ENCODE results near the gene TUBB4B. TPM values are rescaled to one million over a fixed set of nuclear protein-coding genes. Genes with fewer than 3 reads are reported as not detected.

Gene TUBB4B
- 192 TPM for total RNA-seq (ENCODE audit: unreplicated experiment)
- long read RNA-seq, transcript TUBB4B-201 (4 exons, 1,637 nt) = major isoform, 231 of 238 reads
- long read RNA-seq, partial matches to known transcripts = 7 of 238 reads
- long read RNA-seq, other reads (novel, unspliced or antisense) = 0 of 238 reads

- H3K36me3 Mint-ChIP-seq (ENCODE audit: unreplicated experiment) = no peaks in the 10 kb centered on the region
- peak within 1 kb of the TSS; percentile 89 for H3K4me3 Mint-ChIP-seq (ENCODE audit: unreplicated experiment)
- peaks cover 5% of the 10 kb centered on the region for H3K9me3 Mint-ChIP-seq (ENCODE audit: unreplicated experiment)
- H3K27ac Mint-ChIP-seq (ENCODE audit: unreplicated experiment) = peak within 1 kb of the TSS; percentile 91
- TF ChIP-seq CTCF (IDR thresholded peaks at IDR 0.05; ENCODE audit: partially characterized antibody, unreplicated experiment) = no peak
- peaks cover 15% of the 10 kb centered on the region for H3K27me3 Mint-ChIP-seq (ENCODE audit: unreplicated experiment)
- H3K4me1 Mint-ChIP-seq (ENCODE audit: low read depth, unreplicated experiment) = peaks cover 16% of the 10 kb centered on the region
- DNase-seq = peak; percentile 95
Observed at GRCh38 chr9:137240841-137241489, at the start of gene TUBB4B. TUBB4B (plus strand) TSS chr9:137241287; CDS start chr9:137241361, 74 bp downstream.

GRCh38 chr9:137191691-137192447, 49.2 kb upstream of the TUBB4B start:
- Mint-ChIP-seq H3K9me3 (ENCODE audit: unreplicated experiment) (peaks cover 10% of the 10 kb centered on the region), H3K4me3 (ENCODE audit: unreplicated experiment) (no peak overlapping the region), H3K36me3 (ENCODE audit: unreplicated experiment) (no peaks in the 10 kb centered on the region), H3K27me3 (ENCODE audit: unreplicated experiment) (peaks cover 2% of the 10 kb centered on the region), H3K4me1 (ENCODE audit: low read depth, unreplicated experiment) (peaks cover 4% of the 10 kb centered on the region), H3K27ac (ENCODE audit: unreplicated experiment) (no peak overlapping the region)
- TF ChIP-seq CTCF (IDR thresholded peaks at IDR 0.05; ENCODE audit: partially characterized antibody, unreplicated experiment) = no peak
- no peak for DNase-seq

GRCh38 chr9:137192448-137192780, 48.7 kb upstream of the TUBB4B start:
- Mint-ChIP-seq H3K4me3 (ENCODE audit: unreplicated experiment) (no peak overlapping the region), H3K27ac (ENCODE audit: unreplicated experiment) (no peak overlapping the region), H3K9me3 (ENCODE audit: unreplicated experiment) (peaks cover 8% of the 10 kb centered on the region), H3K4me1 (ENCODE audit: low read depth, unreplicated experiment) (peaks cover 4% of the 10 kb centered on the region), H3K36me3 (ENCODE audit: unreplicated experiment) (no peaks in the 10 kb centered on the region), H3K27me3 (ENCODE audit: unreplicated experiment) (peaks cover 2% of the 10 kb centered on the region)
- no peak for DNase-seq
- no peak for TF ChIP-seq CTCF (IDR thresholded peaks at IDR 0.05; ENCODE audit: partially characterized antibody, unreplicated experiment)

GRCh38 chr9:137192859-137193258, 48.2 kb upstream of the TUBB4B start:
- DNase-seq = no peak
- no peak overlapping the region for H3K4me3 Mint-ChIP-seq (ENCODE audit: unreplicated experiment)
- peaks cover 2% of the 10 kb centered on the region for H3K4me1 Mint-ChIP-seq (ENCODE audit: low read depth, unreplicated experiment)
- no peak for TF ChIP-seq CTCF (IDR thresholded peaks at IDR 0.05; ENCODE audit: partially characterized antibody, unreplicated experiment)
- no peaks in the 10 kb centered on the region for H3K36me3 Mint-ChIP-seq (ENCODE audit: unreplicated experiment)
- H3K27me3 Mint-ChIP-seq (ENCODE audit: unreplicated experiment) = peaks cover 2% of the 10 kb centered on the region
- peaks cover 3% of the 10 kb centered on the region for H3K9me3 Mint-ChIP-seq (ENCODE audit: unreplicated experiment)
- no peak overlapping the region for H3K27ac Mint-ChIP-seq (ENCODE audit: unreplicated experiment)

- no peak for DNase-seq
- Mint-ChIP-seq H3K27me3 (ENCODE audit: unreplicated experiment) (peaks cover 2% of the 10 kb centered on the region), H3K4me1 (ENCODE audit: low read depth, unreplicated experiment) (peaks cover 2% of the 10 kb centered on the region), H3K4me3 (ENCODE audit: unreplicated experiment) (no peak overlapping the region), H3K36me3 (ENCODE audit: unreplicated experiment) (no peaks in the 10 kb centered on the region), H3K9me3 (ENCODE audit: unreplicated experiment) (peaks cover 2% of the 10 kb centered on the region), H3K27ac (ENCODE audit: unreplicated experiment) (no peak overlapping the region)
- no peak for TF ChIP-seq CTCF (IDR thresholded peaks at IDR 0.05; ENCODE audit: partially characterized antibody, unreplicated experiment)
Observed at GRCh38 chr9:137193771-137194170, 47.3 kb upstream of the TUBB4B start.

All from glutamatergic neuron (in vitro differentiated cells).